ENCODE data around the gene COL7A1. TPM values are rescaled to one million over a fixed set of nuclear protein-coding genes. Genes with fewer than 3 reads are reported as not detected.

COL7A1 gene
- total RNA-seq, 1 donor from 2014 or later: 0.13 TPM

DNA sequence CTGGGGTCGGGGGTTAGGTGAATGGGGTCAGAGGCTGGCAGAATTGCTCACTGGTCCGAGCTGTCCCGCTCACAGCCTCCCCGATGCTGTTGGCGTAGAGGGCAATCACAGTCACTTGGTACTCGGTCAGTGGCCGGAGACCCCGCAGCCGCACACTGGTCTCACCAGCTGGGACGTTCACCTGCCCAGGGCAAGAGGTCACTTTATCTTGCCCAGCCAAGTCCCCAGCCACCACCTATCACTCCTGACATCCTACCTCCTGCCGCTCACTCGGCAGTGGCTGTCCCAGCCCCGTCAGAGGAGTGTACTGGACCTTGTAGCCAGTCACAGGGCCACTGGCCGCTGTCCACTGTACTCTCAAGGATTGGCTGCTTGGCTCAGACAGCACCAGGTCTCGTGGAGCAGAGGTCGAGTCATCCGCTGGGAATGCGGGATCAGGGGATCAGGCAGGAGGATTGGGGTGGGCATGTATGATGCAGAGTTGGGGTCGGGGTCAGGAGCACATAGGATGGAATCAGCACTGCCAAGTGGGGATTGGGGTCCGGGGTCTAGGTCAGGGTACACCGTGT is 2.5 kb downstream of the COL7A1 start:
- no peak for DNase-seq (ENCODE audit: low read depth, low spot score)

DNA sequence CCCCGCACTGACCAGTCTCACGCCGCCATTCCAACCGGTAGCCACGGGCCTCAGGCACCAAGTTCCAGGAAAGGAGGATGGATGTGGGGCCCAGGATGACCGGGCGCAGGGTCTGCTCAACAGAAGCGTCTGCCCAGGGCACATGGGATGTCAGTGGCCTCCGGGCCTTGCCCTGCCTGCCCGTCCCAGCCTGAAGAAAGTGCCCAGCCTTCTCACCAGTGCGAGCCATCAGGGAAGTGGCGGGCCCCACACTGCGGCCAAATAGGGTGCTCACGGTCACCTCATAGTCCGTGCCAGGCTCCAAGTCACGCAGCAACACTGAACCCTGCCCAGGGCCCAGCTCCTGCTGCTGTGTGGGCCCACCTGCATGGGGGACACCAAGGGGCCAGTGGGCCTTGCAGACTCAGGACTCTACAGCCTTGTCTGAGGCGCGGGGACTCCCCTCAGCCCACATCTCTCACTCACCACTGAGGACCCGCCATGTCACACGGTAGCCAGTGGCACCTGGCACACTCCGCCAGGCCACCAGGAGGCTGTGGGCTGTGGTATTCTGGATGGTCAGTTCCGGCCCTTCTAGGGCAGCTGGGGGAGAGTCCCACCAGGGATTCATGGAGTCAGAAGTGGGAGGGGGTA is 3.1 kb downstream of the COL7A1 start:
- DNase-seq (ENCODE audit: low read depth, low spot score): no peak

DNA sequence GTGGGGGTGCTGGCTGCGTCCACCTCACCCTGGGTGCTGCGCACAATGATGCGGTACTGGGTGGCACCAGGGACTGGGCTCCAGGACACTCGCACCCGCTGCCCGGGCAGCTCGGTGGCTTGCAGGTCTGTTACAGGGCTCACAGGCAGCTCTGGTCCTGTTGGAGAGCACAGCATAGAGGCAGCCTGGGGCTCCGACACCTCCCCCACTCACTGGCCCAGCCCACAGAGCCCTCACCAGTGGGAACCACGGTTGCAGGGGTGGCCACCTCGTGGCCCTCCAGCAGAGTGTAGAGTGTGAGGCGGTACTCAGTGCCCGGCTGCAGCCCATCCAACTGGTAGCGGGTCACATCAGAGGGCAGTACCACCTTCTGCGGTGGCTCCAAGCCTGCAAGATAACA is 3.7 kb downstream of the COL7A1 start:
- DNase-seq (ENCODE audit: low read depth, low spot score): no peak

DNA sequence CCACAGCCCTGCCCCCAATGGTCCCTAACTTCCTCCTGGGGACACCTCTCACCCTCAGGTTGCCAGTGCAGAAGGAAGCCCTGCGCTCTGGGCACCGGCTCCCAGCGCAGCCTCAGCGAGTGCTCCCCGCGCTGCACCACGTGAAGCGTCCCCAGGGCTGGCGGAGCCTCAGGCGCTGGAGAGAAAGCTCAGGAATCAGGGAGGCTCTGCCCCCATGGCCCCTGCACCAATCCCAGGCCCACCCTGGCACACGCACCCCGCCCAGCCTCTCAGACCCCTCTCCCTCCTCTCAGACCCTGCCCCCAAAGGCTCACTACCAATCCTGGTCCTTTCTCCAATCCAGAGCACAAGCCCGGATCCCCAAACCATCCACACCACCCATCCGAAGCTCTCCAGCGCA is 6.9 kb downstream of the COL7A1 start:
- no peak for DNase-seq (ENCODE audit: low read depth, low spot score)

DNA sequence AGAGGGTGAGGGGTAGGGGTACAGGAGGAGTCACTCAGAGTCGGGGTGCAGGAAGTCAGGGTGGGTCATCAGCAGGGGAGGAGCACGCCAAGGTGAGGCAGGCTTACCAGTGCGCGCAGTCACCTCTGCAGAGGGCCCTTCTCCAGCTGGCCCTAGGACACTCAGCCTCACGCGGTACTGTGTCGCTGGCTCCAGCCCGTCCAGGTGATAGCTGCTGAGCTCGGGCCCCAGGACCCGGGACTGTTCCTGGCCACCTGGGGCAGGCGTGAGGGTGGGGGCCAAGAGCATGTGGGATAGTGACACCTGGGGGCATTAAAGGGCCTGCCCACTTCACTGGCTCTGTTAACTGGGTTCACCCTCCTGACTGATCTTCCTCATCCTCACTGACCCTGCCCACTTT is 7.4 kb downstream of the COL7A1 start:
- DNase-seq (ENCODE audit: low read depth, low spot score): no peak

DNA sequence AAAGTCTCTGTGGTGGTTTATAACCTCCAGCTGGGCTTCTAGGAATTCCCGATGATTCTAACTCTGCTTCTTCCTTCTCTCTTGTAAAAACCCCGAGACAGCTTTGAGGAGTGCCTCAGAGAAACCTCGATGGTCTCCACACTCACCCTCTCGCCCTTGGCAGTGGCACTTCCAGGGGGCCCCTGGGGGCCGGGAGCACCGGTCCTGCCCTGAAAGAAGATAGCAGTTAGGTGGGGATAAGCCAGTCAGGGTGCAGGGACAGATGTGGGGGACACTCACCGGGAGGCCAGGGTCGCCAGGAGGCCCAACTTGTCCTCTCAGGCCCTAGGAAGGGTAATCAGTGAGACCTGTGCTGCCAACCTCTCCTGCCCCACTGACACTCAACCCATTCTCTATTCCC is 9.7 kb downstream of the COL7A1 start:
- no peak for DNase-seq (ENCODE audit: low read depth, low spot score)

DNA sequence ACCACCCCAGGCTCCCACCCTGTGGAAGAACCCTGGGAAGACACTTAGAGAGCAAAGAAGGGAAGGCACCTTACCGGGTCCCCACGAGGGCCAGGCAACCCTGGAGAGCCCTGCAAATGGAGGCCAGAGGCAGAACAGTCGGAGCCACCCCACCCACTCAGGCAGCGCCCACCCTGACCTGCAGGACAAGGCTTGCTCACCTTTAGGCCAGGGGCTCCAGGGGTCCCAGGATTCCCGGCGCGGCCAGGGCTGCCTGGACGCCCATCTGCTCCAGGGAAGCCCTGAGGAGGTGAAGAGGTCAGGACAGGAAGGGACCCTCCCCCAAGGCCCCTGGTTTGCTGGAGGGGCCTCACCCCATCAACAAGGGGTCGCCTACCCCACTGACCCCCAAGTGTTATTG is 10.3 kb downstream of the COL7A1 start:
- no peak for DNase-seq (ENCODE audit: low read depth, low spot score)

DNA sequence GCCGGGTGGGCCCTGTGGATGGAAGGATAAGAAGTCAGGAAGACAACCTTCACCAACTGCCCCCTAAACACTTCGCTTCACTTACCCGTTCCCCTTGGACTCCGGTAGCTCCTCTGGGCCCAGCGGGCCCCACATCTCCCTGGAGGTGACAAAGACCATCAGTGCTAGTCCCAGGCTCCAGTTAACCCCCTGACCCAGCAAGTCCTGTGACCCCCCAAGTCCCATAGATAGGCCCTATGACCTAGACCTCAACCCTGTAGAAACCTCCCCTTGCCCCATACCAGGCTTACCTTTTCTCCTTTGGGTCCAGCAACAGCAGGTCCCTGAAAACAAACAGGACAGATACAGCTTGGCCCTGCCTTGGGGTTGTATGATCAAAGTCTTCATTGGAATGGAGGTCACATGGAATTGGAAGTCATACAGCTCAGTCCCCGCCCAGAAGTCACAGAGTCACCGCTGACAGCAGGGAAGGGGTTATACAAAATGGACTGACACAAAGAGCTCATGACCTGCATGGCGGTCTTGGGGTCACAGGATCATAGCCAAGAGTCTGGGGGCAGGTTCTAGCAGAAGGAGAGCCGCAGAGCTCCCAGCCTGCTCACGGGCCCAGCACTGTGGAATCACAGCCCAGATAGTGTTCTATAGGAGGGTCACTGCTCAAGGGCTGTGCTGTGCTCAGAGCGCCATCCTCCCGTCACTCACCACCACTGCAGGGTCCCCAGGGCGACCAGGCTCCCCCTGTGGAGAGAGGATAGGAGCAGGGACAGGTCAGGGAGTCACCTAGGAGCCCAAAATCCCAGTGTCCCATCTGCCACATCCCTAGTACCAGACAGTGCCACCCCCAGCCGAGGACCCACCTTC is 13.3 kb downstream of the COL7A1 start:
- no peak for DNase-seq (ENCODE audit: low read depth, low spot score)

DNA sequence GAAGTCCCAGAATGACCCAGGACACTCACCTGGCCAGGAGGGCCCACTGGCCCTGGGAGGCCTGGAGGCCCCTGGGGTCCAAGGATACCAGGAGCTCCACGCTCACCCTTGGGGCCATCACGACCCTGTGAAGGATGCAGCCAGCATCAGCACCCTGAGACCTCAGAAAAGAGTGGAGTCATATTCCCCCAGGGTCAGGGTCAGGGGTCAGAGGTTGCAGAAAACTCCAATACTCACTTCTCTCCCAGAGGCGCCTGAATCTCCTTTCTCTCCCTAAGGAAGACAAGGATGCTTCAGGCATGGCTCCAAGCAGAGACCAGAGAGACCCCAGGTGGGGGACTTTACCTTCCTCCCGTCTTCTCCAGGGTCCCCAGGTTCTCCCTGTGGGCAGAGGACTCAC is 18.5 kb downstream of the COL7A1 start:
- no peak for DNase-seq (ENCODE audit: low read depth, low spot score)

DNA sequence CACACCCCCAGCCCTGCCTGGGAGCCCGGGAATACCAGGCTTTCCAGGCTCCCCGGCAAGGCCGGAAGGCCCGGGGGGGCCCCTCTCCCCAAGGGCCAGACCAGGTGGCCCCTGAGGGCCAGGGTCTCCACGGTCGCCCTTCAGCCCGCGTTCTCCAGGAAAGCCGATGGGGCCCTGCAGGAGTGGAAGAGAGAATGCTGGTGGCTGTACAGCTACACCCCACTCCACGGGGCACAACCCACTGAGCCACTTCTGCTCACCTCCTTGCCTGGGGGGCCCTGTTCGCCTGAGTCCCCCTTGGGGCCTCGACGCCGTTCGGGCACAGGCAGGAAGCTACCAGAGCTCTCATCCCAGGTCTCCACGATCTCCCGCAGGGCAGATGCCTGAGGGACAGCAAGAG is 19.8 kb downstream of the COL7A1 start:
- no peak for DNase-seq (ENCODE audit: low read depth, low spot score)

DNA sequence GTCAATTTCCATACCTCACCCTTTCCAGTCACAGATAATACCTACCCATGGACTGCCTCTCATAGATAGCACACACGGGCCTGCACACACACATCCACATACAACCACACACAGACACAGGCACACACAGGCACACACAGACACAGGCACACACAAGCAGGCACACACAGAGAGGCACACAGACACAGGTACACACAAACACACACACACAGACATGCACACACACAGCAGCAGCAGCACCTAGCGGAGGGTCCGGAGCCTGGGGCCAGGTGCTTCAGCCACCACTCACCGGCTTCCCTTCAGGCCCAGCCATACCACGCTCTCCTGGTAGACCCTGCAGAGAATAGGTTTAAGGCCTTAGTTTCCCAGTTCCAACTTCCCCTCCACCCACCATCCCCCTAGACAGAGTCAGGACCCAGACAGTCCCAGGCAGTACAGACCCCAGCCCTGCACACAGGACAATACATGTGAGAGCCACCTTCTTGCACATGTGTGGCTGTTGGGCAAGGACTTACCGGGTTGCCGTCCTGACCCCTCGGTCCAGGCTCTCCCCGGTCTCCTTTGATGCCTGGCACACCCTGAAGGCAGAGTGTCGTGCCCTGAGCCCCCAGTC is 21.1 kb downstream of the COL7A1 start:
- DNase-seq (ENCODE audit: low read depth, low spot score): no peak

DNA sequence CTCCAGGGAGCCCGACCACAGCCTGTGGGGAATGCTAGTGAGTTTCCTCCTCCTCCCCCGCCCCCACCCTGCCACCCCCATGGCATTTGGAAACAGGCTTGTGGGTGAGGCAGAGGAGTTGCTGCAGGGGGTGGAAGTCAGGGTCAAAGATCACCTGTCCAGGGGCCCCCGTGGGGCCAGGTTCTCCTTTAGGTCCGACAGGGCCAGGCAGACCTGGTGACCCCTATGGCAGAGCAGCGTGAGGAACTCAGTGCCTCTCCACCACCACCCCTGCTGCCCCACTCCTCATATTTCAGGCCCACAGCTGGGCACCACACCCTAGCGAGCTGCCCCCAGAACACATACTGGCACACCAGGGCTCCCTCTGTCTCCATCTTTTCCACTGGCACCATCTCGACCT is 22.6 kb downstream of the COL7A1 start:
- no peak for DNase-seq (ENCODE audit: low read depth, low spot score)

DNA sequence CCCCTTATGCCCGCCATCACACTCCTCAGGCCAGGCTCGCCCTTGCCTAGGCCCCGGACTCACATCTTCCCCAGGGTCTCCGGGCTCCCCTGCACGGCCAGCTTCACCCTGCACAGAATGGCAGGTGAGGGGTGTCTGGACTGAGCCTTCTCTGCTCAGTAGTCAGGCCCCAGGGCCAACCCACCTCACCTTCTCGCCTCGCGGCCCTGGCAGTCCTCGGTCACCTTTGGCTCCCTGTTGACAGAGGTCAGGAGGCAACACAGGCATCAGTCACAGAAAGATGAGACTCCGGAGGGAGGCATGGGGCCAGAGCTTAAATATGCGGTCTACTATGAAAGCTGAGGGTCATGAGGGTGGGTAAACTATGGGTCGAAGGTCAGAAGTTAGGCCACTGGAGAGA is 23.2 kb downstream of the COL7A1 start:
- no peak for DNase-seq (ENCODE audit: low read depth, low spot score)

DNA sequence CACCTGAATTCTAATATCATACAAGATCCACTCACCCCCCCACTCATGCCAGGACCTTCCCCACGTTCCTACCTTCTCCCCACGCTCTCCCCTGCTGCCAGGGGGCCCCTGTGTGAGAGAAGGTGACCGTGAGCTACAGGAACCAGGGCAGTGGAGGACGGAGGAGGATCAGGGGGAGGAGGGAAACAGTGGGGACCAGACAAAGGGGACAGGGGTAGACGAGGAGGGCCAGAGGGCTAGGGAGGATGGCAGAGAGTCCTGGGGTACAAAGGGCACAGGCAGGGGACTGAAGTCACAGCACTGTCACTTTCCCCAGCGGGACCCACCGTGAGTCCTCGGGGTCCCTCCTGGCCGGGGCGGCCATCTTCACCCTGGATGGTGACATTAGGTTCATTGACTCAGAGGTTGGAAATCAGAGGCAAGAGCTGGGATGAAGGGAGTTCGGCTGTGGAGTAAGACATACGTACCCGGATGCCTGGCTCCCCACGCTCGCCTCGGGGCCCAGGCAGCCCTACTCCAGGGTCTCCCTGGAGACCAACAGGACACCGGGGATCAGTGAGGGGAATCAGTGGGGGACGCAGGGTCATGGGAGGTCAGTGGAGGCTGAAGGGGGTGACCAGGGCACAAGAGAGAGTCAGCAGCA is 25.2 kb downstream of the COL7A1 start:
- no peak for DNase-seq (ENCODE audit: low read depth, low spot score)

DNA sequence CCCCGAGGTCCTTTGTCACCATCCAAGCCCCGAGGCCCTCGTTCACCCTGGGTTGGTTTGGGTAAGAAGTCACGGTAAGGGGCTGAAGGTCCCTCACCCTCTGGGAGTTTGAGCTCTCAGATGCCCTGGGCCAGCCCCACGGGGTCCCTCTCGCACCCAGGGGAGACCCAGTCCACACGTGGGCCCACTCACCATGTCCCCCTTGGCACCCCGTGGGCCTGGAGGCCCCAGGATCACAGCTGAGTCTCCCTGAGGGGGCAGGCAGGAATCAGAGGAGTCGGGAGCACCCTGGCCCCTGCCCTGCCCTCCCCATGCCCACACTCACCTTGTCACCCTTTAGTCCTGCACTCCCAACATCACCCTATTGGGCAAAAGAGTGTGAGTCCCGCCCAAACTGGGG is 25.7 kb downstream of the COL7A1 start:
- no peak for DNase-seq (ENCODE audit: low read depth, low spot score)

DNA sequence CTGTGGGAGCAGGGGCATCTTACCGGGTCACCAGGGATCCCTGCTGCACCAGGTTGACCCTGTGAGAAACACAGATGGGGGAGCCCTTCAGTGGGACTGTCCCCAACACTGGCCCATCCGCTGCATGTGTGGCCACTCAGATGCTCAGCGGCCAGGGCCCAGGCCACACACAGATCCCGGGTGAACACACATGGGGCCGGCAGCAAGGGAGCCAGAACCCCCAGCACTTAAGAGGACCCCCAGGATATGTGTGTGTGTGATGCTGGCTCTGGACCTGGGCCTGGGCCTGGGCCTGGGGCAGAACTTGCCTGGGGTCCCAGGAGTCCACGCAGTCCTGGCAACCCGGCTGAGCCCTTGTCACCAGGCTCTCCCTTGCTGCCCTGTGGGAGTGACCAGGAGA is 26.7 kb downstream of the COL7A1 start:
- no peak for DNase-seq (ENCODE audit: low read depth, low spot score)

DNA sequence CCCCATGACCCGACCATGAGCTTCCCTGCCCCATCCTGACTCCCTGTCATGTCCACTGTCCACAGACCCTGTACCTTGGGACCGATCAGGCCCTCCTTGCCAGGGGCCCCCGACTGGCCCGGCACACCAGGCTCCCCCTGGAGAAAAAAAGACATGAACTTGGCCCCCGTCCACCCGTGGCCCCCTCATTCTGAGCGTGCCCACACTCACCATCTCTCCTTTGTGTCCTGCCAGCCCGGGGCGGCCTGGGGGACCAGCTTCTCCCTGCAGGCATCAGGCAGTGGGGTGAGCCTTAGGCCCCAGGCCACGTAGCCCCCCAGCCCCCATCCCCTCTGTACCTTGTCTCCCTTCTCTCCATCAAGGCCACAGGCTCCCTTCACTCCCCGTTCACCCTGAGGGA is 27.6 kb downstream of the COL7A1 start:
- DNase-seq (ENCODE audit: low read depth, low spot score): no peak

DNA sequence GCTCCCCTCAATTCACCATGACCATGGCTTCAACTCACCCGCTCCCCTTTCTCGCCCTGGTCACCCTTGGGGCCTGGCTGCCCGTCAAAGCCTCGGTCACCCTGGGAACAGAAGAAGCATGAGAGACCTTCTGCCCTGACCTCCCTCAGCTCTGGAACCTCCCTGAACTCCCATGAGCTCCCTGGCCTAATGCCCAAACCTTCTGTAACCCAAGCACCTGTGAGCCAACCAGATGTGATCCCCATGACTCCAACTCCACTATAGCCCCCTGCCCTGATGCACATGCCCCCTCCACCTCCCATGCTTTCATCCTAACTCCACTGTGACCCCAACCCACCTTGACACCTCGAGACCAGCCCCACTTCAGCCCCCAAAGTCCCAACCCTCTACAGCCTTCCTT is 28.0 kb downstream of the COL7A1 start:
- DNase-seq (ENCODE audit: low read depth, low spot score): no peak

DNA sequence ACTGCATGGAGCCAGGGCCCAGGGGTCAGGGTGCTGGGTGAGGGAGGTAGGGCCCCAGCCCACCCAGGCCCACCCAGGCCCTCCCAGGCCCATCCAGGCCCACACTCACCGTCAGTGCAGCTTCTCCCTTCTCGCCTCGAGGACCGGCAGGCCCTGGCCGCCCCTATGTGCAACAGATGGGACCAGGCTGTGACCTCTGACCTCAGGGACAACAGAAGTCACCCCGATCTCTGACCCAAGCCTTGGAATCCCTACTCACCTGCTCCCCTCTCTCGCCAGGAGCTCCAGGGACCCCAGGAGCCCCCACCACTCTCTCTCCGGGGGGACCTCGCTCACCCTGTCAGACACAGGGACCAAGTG is 28.7 kb downstream of the COL7A1 start:
- no peak for DNase-seq (ENCODE audit: low read depth, low spot score)

DNA sequence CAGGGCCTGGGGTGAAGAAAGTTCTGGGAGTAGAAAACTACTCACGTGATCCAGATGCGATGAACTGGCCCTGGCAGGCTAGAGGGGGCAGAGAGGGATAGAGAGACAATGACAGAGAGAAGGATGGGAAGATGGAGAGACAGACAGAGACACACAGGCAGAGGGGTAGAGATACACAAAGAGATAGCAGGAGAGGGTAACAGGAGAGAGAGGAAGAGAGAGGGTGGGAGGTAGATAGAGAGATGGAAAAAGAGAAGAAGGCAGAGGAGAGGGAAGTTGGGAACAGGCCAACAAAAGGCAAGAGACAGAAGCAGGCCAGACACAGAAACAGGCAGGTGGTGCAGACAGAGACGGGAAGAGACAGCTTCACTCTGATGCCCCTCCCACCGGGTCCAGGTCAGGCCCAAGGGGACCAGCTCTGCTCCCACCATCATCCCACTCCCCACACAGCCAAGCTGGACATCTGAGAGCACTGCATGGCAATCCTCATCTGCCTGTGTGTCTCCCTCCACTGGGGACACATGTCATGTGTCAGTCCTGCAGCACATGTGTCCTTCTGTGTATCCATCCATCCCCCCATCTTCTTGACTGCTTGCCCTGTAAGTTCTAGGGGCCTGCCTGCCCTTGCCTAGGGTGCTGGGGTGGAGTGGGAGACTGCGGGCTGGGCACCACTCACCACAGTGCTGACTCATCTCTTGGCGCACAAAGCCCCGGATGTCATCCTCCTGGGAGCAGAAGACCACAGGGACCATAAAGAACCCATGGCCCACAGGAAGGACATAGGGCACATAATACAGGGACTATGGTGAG is 29.3 kb downstream of the COL7A1 start:
- DNase-seq (ENCODE audit: low read depth, low spot score): no peak

DNA sequence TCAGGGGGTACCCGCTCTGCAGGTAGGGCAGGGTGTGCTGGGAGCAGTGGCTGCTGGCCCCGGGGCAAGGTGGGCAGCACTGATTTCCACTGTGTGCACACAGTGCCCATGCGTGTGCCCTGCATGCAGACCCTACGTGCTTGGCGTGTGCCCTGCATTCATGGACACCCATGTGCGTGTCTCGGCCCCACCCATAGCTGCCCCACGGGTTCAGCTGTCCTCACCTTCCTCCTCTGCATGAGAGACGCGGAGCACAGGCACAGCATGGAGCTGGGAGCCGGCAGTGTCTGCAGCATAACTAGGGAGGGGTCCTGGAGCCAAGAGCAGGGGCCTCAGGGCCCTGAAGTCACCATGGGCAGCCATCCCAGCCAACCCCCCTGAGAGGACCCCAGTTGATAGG is 29.9 kb downstream of the COL7A1 start:
- no peak for DNase-seq (ENCODE audit: low read depth, low spot score)
